Spleen (tissue), 7 donors: Measurements from ENCODE around the gene SIRT2.

Experiments used
- POLR2A ChIP-seq, 3 donors: fragments of 450-650 bp; IDR thresholded peaks; one replicate each; pipeline ENCODE4 v1.5.1; 2017; ENCODE audit warnings: antibody characterized with exemption in 3 of 3, mild to moderate bottlenecking in 1 of 3
- TF ChIP-seq, protein P1 (sequence below), 11 experiments: fragments of 200-600 bp in 7 of 11; fragments of 450-650 bp in 4 of 11; sonication (generic) in 4 of 11; IDR thresholded peaks in 8 of 11; conservative IDR thresholded peaks in 3 of 11; 1 replicate in 7 of 11; 2 replicates in 4 of 11; pipeline versions ENCODE4 v1.4.0 to v1.8.0; 2016 to 2021; ENCODE audit warnings: antibody characterized with exemption in 11 of 11, inconsistent platforms in 4 of 11, mild to moderate bottlenecking in 1 of 11
- donor health status: DM: no; HTN: no; CAD: no; lungs with moderate emphysema.
- donor health status: DM: no; HTN: no; CAD: no.
- donor health status: DM: no; HTN: no; CAD: no.

GRCh38 chr19:38880076-38880881 lies 19.1 kb downstream of the SIRT2 start:
- TF ChIP-seq POLR2A (IDR thresholded peaks at IDR 0.05) = no peak
- TF ChIP-seq, protein P1, sequence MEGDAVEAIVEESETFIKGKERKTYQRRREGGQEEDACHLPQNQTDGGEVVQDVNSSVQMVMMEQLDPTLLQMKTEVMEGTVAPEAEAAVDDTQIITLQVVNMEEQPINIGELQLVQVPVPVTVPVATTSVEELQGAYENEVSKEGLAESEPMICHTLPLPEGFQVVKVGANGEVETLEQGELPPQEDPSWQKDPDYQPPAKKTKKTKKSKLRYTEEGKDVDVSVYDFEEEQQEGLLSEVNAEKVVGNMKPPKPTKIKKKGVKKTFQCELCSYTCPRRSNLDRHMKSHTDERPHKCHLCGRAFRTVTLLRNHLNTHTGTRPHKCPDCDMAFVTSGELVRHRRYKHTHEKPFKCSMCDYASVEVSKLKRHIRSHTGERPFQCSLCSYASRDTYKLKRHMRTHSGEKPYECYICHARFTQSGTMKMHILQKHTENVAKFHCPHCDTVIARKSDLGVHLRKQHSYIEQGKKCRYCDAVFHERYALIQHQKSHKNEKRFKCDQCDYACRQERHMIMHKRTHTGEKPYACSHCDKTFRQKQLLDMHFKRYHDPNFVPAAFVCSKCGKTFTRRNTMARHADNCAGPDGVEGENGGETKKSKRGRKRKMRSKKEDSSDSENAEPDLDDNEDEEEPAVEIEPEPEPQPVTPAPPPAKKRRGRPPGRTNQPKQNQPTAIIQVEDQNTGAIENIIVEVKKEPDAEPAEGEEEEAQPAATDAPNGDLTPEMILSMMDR (IDR thresholded peaks at IDR 0.05 in 8 of 11, conservative IDR thresholded peaks at IDR 0.05 in 3 of 11) = no peak
